ENCODE measurements around the gene P4HA3.

- TF ChIP-seq CTCF (IDR thresholded peaks at IDR 0.05): no peak
- no peak for TF ChIP-seq POLR2A (IDR thresholded peaks at IDR 0.05)
Observed at GRCh38 chr11:74249496-74249895, 61.9 kb downstream of the P4HA3 start.
